HFF-Myc (cell line): ENCODE results near the gene GALR3.

Experiments used
- DNase-seq: peaks from one replicate; pipeline ENCODE4 v3.0.0-alpha.2; 2011; ENCODE audit warnings: low read depth; ENCODE audit errors: extremely low read depth
- H3K4me3 ChIP-seq: replicated peaks from 2 replicates; pipeline ENCODE4 v1.5.1; 2011; ENCODE audit warnings: low read depth, mild to moderate bottlenecking, control low read depth, low read length
- TF ChIP-seq, protein P1 (sequence below): IDR thresholded peaks from 2 replicates; pipeline ENCODE4 v1.5.1; 2012; ENCODE audit warnings: mild to moderate bottlenecking, low read depth, low read length, control low read depth; ENCODE audit errors: missing control alignments

Gene GALR3, protein sequence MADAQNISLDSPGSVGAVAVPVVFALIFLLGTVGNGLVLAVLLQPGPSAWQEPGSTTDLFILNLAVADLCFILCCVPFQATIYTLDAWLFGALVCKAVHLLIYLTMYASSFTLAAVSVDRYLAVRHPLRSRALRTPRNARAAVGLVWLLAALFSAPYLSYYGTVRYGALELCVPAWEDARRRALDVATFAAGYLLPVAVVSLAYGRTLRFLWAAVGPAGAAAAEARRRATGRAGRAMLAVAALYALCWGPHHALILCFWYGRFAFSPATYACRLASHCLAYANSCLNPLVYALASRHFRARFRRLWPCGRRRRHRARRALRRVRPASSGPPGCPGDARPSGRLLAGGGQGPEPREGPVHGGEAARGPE

DNA sequence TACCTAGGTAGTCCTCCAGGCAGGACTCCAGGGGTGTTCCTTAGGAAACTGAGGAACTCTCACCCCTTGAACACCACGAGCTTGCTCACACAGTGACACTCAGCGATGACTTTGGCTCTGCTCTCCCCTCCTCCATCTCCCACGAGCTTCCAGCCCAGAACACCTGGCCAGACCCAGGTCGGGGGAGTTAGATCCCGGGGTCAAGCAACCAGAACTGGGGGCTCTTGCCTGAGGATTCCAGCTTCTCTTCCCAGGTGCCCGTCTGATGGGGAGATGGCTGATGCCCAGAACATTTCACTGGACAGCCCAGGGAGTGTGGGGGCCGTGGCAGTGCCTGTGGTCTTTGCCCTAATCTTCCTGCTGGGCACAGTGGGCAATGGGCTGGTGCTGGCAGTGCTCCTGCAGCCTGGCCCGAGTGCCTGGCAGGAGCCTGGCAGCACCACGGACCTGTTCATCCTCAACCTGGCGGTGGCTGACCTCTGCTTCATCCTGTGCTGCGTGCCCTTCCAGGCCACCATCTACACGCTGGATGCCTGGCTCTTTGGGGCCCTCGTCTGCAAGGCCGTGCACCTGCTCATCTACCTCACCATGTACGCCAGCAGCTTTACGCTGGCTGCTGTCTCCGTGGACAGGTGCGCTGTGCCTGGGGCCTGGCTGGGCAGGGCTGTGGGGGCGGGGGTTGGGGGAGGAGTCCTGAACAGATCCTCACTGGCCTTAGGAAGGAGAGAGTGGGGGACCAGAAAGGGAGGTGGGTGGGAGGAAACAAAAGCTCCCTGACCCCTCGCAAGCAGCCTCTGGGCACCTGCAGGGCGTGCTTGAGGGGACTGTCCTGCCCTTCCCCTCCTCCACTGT is at the start of gene GALR3:
Gene GALR3, plus strand, starts transcription at position 249 of the 852 bp plus-strand sequence. Its CDS starts 25 bp downstream, at position 274.
- TF ChIP-seq, protein P1, sequence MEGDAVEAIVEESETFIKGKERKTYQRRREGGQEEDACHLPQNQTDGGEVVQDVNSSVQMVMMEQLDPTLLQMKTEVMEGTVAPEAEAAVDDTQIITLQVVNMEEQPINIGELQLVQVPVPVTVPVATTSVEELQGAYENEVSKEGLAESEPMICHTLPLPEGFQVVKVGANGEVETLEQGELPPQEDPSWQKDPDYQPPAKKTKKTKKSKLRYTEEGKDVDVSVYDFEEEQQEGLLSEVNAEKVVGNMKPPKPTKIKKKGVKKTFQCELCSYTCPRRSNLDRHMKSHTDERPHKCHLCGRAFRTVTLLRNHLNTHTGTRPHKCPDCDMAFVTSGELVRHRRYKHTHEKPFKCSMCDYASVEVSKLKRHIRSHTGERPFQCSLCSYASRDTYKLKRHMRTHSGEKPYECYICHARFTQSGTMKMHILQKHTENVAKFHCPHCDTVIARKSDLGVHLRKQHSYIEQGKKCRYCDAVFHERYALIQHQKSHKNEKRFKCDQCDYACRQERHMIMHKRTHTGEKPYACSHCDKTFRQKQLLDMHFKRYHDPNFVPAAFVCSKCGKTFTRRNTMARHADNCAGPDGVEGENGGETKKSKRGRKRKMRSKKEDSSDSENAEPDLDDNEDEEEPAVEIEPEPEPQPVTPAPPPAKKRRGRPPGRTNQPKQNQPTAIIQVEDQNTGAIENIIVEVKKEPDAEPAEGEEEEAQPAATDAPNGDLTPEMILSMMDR = no peak
- DNase-seq = no peak
- no peak within 1 kb of the TSS for H3K4me3 ChIP-seq

DNA sequence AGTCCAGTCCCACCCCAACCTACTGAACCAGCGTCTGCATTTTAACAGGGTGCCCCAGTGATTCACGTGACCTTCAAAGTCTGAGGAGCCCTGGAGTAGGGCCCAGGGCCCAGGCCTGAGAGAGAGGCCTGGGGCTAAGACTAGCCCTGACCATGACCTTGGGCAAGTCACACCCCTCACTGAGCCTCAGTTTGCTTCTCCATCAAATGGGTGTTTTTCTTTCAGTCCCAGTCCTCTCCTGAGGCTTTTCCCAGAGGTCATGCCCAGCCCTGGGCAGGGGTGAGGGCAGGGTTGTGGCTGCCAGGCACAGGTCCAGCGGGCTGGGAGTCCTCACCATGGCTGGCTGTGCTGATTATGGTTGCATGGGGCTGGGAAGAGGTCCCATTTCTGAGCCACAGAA is 48.5 kb upstream of the GALR3 start:
- no peak for DNase-seq
- TF ChIP-seq, protein P1 = no peak
- H3K4me3 ChIP-seq = no peak overlapping the region

DNA sequence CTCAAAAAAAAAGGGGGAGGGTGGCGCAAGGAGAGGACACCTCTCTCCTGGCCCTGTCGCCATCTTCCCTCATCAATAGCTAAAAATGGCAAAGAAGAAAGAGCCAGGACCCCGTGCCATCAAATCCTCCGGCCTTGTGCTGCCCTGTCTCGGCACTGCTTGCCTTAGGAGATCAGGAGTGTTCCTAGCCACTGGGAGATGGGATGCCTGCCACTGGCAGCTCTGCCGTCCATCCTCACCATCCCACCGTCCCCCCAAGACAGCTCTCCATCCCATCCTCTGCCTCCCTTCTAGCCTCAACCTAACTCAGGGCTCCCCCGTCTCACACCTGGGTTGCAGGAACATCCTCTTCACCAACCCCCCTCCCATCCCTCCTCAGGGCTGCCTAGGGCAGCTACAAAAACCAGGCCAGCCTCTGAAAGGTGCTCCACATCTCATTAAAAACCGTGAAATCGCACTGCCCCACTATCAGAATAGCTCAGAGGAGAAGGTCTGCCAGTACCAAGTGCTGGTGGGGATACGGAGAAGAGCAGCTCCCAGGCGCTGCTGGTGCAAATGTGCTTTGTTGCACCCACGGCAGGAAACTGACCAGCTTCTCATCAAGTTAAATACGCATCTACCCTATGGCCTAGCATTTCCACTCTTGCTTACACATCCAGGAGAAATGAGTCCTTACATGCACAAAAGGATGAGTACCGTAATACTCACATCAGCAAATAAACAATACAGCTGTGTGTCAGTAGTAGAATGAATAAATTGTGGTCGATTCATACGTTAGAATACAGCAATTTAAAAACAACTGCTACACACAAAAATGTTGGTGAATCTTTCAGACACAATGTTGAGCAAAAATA is 47.2 kb upstream of the GALR3 start:
- peak; percentile 37 for DNase-seq
- no peak overlapping the region for H3K4me3 ChIP-seq
- TF ChIP-seq, protein P1 = no peak

DNA sequence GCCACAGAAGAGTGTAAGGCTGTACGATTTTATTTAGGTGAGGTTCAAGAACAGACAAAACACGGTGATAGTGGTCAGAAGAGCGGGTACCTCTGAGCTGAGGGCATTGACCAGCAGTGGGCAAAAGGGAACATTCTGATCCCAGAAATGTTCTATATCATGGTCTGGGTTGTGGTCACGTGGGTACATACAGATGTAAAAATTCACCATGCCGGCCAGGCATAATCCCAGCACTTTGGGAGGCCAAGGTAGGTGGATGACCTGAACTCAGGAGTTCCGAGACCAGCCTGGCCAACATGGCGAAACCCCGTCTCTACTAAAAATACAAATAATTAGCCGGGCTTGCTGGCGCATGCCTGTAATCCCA is 46.6 kb upstream of the GALR3 start:
- TF ChIP-seq, protein P1 = no peak
- H3K4me3 ChIP-seq = no peak overlapping the region
- no peak for DNase-seq

DNA sequence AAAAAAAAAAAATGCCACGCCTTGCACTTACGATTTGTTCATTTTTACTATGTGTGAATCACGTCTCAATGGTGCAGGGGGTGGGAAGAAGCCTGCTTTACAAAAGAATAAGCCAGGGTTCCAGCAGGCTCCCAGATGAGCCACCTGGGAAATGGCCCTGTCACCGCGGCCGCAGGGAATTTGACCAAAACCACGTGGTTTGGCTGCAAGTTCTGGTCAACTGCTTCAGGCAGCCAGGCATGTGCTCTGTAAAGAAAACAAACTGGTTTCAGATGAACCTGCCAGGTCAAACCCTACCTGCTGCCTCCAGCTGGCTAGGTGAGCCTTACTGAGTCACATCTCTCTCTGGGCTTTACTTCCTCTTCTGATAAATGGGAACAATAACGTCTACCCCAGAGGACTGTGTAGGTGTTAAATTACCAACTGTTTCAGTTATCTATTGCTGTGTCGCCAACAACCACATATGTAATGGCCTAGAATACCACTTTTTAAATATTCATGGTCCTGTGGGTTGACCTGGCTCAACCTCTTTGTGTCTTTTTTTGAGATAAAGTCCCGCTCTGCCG is 46.0 kb upstream of the GALR3 start:
- no peak overlapping the region for H3K4me3 ChIP-seq
- DNase-seq = peak; percentile 85
- TF ChIP-seq, protein P1 = no peak

DNA sequence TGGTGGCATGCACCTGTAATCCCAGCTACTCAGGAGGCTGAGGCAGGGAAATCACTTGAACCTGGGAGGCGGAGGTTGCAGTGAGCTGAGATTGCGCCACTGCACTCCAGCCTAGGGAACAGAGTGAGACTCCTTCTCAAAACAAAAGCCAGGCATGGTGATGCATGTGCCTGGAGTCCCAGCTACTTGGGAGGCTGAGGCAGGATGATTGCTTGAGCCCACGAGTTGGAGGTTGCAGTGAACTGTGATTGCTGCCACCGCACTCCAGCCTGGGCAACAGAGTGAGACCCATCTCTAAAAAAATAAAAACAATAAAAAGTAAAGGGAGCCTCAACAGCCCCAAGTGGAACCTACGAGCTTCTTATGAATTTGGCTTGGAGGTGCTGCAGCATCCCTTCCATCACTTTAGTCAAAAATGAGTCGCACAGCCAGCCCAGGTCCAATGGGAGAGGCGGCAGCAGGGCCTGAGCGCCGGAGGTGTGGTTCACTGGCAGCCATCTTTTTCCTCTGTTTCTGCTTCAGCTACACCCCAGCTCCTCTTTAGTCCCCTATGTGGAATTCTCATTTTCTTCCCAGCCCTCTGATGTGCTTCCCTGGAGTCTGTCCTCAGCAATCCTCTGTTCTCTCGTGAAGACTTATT is 44.7 kb upstream of the GALR3 start:
- TF ChIP-seq, protein P1 = no peak
- H3K4me3 ChIP-seq = no peak overlapping the region
- no peak for DNase-seq
